Heart left ventricle (tissue), 13 donors: ENCODE measurements around the gene RAPSN.

Experiments
- POLR2A ChIP-seq, 2 donors: fragments of 450-650 bp; IDR thresholded peaks; one replicate each; pipeline ENCODE4 v1.6.1; 2017; ENCODE audit warnings: antibody characterized with exemption in 2 of 2, mild to moderate bottlenecking in 2 of 2, moderate library complexity in 2 of 2
- TF ChIP-seq, protein P1 (sequence below), 12 donors: fragments of 200-600 bp; sonication (generic) in 4 of 12; IDR thresholded peaks; one replicate each; pipeline versions ENCODE4 v1.5.0 to v1.8.0; 2018 to 2022; ENCODE audit warnings: antibody characterized with exemption in 12 of 12, mild to moderate bottlenecking in 5 of 12
- donor health status: ischemic (EF 13 %, LVEDD 7.1; RV severe dilation, severe dysfunction).
- donor health status: DM: no; HTN: yes; CAD: no.
- donor health status: DM: no; HTN: no; CAD: no.
- donor health status: ischemic (EF 25% LVEDD 6.9; RV normal size, moderate dysfunction).
- donor health status: ischemic (EF 25% LVEDD 5.7; RV mildly dilated, moderate dysfunction).
- donor health status: ischemic (EF 35%, LVEDD 5.7; RV mildly dilated, moderate dysfunction).
- donor health status: nonischemic (EF 11% LVEDD 7.7; RV severe dilation, severe dysfunction).
- donor health status: DM: yes; HTN: yes; CAD: no.
- donor health status: PGD.
- donor health status: ischemic (EF 29% LVEDD 5.4; RV normal size, mild dysfunction).
- donor health status: nonischemic (EF 23%, LVEDD 6.1; RV moderate dilation, normal function).

DNA sequence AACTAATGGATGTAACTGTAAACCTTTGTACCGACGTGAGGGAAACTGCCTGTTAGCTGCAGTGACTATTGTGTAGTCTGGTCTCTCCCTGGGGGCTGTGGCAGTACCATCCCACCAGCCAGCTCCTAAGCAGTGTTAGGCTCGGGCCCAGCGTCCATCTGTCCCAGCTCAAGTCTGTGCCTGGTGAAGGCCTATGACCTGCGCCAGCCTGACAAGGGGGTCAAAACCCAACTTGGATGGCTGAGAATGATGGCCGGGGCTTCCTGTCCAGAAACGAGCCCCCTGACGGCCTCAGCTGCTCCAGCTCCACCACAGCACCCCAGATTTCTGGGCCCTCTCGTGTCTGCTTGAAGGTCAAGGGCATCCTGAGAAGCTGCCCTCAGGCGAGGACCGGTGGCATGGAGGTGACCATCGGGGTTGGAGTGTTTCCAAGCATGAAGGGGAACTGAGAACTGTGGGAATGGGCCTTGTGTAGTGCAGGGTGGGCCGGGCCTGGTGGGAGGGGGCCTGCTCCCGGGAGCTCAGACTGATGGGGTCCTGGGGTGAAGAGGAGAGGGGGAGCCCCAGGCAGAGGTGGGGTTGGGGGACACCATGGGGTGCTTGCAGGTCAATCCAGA is 56.3 kb downstream of the RAPSN start:
- TF ChIP-seq, protein P1, sequence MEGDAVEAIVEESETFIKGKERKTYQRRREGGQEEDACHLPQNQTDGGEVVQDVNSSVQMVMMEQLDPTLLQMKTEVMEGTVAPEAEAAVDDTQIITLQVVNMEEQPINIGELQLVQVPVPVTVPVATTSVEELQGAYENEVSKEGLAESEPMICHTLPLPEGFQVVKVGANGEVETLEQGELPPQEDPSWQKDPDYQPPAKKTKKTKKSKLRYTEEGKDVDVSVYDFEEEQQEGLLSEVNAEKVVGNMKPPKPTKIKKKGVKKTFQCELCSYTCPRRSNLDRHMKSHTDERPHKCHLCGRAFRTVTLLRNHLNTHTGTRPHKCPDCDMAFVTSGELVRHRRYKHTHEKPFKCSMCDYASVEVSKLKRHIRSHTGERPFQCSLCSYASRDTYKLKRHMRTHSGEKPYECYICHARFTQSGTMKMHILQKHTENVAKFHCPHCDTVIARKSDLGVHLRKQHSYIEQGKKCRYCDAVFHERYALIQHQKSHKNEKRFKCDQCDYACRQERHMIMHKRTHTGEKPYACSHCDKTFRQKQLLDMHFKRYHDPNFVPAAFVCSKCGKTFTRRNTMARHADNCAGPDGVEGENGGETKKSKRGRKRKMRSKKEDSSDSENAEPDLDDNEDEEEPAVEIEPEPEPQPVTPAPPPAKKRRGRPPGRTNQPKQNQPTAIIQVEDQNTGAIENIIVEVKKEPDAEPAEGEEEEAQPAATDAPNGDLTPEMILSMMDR (IDR thresholded peaks at IDR 0.05), result no peak
- TF ChIP-seq POLR2A (IDR thresholded peaks at IDR 0.05), result no peak
